HG03139 (cell line): Measurements from ENCODE around the gene KIF6.

Experiments used
- ATAC-seq: cut with Tn5 transposase; IDR thresholded peaks from one replicate; pipeline ENCODE4 v1.9.1; 2021; ENCODE audit not compliant: unreplicated experiment

KIF6 gene

DNA sequence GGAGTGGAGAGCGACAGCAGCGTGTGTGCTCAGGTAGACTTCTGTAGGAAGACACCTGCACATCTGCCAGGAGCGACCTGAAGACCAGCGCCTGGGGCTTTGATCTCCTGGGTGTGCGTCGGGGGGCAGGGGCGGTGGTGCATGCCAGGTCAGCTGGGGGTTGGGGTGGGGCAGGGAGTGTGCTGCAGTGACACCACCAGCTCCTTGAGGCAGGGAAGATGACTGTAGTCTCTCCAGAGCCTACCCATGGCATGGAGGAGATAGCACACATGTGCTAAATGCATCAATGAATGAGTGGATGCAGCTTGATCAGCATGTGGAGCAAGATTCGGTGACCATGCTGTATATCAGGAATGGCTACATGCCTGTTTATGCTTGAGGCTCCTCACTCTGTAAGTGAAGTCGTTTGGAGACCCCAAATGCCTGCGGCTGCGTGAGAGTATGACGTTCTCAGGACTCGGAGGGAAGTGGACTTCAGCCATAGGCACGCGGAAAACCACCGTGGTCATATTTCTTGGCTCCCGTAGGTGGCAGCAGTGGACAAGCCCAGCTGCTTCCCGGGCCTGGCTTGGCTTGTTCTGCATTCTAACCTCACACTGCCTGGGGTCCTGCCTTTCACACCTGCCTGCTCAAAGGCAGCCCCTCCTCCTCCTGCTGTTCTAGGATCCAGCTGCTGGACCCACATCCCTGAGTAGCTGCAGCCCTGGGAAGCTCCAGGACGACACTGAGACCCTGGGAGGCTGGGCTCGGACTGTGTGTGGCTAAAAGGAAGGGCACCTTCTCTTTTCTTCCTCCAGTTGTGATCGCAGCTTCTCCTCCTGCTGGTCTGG lies 363.3 kb downstream of the KIF6 start:
- no peak for ATAC-seq

DNA sequence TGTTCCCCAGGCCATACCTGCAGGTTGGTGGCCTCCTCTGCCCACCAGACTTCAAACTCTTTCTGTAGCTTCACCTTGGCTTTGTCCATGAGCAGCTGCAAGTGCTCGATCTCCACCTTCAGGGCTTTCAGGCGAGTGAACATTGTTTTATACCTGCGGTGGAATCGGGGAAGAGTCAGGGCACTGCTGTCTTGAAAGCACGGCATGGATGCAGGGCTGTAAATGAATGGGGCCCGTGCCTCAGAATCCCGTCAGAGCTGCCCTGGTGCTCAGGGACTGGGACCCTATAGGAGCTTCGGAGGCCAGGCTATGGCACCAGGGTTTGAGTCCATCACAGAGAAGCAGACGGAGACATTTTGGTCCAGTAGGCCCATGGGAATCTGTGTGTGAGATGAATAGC lies 364.8 kb downstream of the KIF6 start:
- no peak for ATAC-seq

DNA sequence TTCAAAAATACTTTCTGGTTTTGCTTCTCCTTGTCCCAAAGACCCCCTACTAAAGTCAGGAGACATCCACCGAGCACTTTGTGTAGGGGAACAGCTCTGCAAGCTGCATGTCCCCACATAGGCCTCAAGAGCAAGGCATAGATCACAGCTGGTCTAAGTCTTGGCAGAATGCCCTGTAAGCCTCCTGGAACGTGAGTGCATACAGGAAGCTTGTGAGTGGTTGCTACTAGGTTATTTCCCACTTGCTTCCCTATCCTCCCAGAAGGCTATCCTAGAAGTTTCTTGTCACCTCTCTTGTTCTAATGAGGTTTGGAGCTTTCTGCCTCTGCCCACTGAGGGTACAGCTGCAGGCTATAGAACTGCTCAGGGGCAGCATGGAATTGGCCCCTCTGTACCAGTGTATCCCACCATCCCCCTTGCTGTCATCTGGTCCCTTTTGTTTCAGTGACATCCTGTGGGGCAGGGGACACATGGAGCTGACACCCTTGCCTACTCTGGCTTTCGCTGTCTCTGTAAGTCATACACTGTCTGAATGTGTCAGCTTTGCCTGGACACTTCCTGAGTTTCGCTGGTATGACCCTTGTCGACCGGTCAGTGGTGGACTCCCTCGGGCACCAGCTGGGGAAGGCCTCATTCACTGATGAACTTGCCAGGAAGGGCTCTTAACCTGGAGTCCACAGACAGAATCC lies 367.1 kb downstream of the KIF6 start:
- ATAC-seq: no peak

DNA sequence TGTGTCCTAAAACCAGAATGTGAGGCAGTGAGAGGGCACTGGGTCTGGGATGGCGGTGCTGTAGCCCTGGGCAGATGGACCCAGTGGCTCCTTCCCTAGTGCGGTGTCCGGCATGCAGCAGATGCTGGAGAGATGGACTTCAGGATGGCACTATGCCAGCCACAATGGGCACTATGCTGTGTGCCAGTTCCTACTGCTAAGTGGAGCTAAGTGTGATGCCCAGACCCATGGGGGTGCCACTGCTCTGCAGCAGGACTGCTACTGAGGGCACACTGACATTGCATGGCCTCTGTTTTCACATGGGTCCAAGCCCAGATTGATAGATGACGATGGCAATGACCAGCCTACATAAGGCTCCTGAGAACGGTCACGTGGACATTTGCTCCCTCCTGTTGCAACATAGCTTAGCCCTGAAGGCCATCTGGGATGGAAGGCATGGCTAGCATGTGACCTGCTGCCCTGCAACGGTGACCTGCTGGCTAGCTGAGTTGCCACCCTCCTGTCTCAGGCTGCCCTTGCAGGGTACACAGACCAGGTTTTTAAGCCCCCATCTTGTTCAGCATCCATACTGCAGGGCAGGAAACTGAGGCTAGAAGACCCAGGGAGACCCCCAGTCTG lies 371.4 kb downstream of the KIF6 start:
- ATAC-seq: no peak

DNA sequence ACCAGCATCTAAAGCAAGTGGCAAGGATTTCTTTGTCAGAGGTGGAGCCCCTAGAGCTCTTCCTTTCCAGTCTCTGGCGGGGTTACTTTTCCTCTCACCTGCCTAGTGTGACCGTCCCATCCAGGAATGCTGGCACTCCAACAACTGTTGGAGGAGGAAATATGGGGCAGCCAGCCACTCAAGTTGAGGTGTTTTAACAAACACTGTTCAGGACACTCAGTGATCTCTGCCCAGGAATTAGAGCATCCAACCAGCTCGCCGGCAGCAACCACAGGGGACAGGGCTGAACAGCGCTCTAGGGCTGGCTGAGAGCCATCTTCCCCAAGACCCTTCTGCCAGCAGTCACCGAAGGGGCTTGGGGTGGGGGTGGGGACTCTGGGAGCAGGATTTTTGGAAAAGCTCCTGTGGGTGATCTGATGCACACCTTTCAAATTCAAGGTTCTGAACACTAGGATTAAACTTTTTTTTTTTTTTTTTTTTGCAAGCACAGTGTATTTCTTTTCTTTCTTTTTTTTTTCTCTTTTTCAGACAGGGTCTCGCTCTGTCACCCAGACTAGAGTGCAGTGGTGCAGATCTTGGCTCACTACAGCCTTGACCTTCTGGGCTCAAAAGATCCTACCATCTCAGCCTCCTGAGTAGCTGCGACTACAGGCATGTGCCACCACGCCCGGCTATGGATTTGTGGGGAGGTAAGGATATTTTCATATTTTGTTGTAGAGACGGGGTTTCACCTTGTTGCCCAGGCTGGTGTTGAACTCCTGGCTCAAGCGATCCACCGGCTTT lies 374.3 kb downstream of the KIF6 start:
- ATAC-seq: no peak

DNA sequence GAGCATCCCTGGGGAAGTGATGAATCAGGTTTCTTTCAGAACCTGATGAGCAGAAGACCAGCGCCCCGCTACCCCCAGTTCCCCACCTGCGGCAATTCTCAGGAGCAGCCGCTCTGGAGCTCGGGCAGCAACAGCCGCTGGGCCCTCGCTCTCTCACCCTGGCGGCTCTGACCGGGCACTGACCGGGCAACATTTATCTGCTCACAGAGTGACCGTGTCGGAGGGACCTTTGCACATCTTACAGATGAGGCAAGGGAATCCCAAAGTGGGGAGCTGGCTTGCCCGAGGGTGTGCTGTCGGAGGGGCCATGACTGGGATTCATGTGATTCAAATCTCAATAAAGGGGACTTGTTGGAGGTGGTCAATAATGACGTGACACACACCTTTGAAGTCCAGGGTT lies 376.5 kb downstream of the KIF6 start:
- ATAC-seq: no peak

DNA sequence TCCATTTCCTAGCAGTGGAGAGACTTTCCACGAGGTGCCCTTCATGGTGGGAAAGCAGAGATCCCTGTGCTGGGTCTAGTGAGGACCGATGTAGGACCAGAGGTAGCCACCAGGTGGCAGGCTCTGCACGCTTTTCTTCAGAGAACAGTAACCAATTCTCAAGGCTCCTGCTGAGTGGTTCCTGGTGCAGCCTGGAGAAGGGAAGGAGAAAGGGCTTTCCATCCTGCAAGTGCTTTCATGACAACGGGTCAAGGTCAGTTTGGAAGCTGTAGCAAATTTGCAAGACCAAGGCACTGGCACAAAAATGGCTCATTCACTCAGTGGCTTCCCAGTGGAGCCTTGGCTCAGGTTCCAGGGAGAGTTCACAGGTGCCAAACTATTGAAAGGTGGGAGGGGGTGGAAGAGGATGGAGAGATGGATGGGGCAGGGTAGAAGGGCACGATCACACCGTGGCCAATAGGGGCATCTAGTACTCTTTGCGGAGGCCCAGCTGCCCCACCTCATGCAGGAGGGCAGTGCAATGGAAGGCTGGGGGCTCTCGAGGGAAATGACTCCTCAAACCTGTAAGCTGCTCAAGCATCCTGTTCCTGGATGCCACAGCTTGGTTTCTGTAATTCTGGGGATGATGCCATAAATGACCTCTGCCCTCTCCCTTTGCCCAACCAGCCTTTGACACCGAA lies 377.2 kb downstream of the KIF6 start:
- peak; percentile 55 for ATAC-seq

DNA sequence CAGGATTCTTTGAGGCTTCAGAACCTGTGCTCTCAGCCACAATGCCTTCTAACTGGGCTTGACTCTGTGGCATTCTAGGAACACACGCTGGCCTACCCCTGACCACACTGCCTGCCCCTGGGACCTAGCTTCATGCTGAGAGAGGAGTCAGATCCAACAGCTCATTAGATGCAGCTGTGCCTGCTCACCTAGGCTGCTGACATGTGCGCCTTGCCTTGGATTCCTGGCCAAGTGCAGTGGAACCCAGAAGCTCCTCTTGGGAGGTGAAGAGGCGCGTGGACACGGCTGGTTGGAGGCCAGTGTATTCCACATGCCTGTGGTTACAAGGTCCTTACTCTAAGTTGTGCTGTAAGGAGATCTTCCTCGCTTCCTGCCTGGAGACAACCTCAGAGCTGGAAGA lies 378.0 kb downstream of the KIF6 start:
- ATAC-seq: no peak

DNA sequence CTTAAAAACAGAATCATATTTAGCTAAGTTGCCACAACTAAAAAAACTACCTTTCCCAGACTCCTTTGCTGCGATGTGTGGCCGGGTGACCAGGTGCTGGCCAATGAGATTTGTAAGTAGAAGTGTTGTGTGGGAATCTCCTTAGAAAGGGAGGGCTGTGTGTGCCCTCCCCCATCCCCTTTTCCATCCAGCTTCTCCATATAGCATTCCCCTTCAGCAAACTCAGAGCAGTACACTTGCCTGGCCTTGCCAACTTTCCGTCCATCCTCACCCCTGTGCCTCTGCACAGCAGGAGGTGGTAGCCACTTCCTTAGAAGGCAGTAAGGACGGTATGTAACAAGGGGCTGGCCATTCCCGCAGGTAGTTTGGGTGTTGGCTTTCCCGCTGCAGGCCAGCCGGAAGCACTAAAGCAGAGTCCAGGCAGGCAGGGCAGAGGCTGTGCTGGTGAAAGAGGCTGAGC lies 380.4 kb downstream of the KIF6 start:
- ATAC-seq: no peak

DNA sequence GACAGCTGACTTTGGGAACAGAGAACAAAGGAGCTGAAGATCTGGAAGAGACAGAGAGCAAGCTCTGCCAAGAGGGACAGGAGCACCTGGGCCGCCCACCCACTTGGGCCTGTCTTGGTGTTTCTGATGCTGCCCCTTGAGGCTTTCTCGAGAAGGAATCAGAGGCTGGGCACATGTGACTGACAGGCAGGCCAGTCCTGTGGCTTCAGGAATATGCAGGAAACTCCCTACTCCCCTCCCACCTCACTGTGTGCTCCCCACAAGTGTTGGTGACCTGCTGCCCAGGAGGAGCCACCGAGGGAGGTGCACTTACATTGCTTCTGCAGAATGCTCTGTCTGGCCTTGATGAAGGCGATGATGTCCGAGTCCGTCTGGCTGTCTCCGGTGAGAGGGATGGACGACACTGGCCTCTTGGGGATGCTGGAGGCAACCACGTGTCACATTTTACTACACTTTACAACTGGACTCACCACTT lies 381.8 kb downstream of the KIF6 start:
- ATAC-seq: no peak

DNA sequence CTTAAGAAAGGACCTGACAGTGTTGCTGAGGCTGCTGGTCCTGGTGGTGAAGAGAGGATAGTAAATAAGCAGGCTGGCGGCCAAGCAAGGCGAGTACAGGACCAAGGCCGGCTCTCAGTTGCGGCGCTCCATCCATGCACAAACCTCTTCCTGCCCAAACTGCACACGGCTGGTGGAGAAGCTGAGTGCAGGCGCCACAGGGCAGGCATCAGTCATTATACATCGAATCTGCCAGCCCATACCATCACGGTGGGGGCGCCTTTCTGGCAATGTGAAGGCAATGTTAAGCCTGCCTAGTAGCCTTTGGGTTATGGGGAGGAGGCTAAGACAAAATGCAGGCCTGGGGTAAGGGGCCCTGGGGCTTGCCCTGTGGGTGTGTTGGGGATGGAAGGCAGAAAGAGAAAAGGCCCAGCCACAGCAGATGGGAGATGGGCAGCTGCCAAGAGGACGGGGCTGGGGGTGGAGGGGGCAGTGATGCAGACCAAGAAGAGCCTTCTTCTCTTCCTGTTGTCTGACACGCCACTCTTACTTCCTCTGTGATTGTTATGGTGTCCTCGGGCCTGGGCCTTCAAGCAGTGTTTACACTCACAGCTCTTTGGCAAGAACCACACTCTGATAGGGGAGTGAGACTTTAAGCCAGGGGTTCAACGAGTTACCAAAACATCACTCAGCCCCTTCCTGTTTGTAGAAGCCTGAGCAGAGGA lies 382.4 kb downstream of the KIF6 start:
- peak; percentile 69 for ATAC-seq

DNA sequence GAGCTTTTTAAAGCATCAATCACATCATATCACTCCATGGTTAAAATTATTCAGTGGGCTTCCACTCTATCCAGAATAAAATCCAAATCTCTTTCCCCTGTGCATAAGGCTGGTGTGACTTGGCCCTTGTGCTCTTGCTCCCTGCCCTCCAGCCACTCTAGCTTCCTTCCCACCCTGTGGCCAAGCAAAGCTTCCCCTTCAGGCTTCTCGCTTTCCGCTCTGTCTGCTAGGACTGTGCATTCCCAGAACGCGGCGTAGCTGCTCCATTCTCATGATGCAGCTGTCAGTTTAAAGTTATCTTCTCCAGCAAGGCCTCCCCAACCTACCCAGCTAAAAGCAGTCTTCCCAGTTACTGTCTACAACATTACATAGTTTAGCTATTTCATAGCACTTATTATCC lies 383.3 kb downstream of the KIF6 start:
- ATAC-seq: no peak

DNA sequence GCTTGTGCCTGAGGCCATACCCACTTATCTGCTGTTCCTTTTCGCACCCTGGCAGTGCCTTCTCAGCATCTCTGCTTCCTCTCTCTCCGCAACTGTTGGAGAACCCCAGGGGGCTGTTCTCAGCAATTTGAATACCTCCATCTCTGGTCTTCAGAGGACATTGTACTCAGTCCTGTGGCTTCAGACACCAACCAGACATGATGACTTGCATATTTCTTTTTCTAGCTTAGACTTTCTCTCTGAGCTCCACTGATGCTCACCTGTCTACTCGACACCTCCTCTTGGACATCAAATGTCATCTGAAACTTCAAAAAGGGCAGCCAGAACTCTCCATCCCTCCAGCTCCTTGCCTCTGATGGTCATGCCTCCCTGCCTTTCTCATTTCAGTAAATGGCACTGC lies 383.9 kb downstream of the KIF6 start:
- ATAC-seq: no peak

DNA sequence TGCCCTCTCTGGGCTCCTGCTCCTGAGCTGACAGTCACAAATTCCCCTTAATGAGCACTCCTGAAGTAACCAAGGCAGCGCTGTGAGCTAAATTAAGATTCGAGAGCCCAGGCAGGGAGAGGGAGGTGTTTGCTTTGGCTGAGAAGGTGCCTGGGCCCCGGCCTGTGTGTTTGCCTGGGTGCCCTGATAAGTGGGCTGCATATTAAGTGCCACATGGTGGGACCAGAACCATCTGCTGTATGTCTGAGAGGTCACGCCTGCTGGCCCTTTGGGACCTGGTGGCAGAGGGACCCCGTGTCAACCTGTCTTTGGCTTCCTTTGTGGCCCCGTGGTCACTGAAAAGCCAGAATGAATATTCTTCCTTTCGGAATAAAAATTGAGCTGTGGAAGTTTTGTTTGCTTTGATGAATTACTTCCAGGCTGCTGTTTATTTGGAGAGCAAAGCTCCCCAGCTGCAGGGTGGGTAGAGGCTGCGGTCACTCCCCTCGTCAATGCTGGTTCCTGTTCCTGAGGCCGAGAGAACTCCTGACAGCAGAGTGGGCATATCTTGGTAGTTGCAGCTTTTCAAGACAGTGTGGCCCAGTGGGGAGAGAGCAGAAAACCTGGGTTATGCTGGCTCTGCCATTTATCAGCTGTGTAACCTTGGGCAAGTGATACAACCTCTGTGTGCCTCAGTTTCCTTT lies 385.2 kb downstream of the KIF6 start:
- ATAC-seq: no peak

DNA sequence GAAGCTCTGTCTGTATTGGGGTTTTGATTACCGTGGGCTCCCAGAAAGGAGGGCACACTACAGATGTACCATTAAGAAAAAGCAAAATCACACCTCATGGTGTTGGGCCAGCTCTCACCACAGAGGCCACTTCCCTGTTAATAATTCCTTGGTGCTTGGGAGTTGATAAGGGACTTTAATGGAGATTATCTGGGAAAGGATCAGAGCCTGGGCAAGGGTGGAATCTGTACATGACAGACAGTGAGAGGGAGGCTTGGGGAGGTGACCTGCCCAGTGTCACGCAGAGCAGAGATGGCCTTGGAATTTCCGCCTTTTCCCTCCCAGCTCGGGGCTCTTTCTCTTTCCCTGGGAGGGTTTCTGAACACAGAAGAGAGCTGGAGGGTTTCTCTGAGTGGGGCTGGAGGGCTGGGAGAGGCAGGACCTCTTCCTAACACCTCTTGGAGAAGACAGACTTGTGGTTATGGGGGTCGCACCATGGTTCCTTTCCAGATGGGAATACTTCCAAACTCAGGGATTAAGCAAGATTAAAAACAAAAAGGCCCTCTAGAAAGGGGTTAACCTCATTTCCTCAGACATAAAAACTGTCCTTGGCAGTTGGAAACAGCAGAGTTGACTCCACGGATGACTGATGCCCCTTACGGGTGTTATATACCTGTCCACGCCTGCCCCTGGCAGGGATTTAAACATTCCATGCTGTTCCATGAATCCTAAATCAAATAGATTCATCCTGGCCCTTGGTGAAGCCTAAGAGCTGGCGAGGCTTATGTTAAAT lies 385.9 kb downstream of the KIF6 start:
- ATAC-seq: no peak

DNA sequence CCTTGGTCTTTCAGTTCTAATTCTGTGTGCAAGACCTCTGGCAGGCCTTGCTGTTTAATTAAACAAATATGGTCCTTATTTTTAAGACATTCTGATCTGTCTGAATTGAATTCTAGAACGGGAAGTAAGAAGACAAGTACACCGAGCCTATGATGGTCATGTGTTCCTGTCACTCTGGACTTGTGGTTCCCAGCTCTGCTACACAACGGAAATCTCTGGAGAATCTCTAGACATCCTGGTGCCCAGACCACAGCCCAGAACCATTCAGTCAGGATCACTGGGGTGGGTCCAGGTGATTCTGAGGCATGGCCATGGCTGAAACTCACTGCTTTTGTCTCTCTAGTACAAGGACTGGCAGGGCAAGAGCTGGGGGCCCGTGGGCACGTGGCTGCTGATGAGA lies 386.8 kb downstream of the KIF6 start:
- no peak for ATAC-seq

DNA sequence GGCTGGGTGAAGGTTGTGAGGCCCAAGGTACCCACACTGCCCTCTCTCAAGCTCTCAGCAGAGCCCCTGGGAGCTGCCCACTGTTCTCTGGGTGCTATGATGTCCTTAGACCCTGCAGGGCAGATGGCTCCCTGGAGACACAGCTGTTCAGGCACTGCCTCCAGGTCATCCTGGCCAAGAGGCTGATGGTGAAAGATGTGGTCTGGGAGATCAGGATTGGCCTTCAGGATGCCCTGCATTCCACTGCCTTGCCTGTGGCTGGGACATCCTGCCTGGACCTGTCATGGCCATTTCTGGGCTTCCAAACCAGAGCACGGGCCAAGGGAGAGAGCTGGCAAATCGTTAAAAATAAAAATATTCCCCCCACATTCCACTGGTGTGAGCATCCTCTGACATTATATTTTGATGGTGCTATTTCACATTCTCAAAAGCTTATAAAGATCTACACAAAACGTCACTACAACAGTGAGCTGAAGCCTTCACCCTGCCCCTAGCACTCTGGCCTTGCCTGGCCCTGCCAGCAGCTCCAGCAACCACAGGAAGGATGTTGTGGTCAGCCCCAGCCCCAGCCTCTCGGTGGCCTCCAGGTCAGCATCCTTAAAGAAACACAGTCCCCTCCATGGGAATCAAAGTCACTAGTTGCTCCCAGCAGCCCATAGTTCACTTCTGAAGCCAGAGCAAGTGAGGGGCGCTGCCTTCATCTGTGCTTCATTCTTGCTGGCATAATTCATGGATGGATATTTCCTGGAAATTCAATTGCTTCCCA lies 389.2 kb downstream of the KIF6 start:
- peak; percentile 56 for ATAC-seq
